H9 (cell line): ENCODE results near the gene RNF217. TPM values are rescaled to one million over a fixed set of nuclear protein-coding genes. Genes with fewer than 3 reads are reported as not detected.
"Not testable (repeated sequence)": the region's sequence is repeated elsewhere in the genome, so short reads cannot be mapped to it uniquely, and the experiment has no call there.

Experiments
- DNase-seq: peaks from one replicate; pipeline ENCODE4 v3.0.0-alpha.2; 2017
- H2AFZ ChIP-seq: one replicate; pipeline ENCODE4 v1.6.1; 2013; ENCODE audit warnings: mild to moderate bottlenecking, low read length, control low read depth, moderate library complexity
- H2AK5ac ChIP-seq: 2 replicates; pipeline ENCODE4 v1.6.1; 2013; ENCODE audit warnings: low read length, control low read depth, mixed read lengths; ENCODE audit not compliant: insufficient read length
- H2BK120ac ChIP-seq: one replicate; pipeline ENCODE4 v1.6.1; 2013; ENCODE audit warnings: low read depth, mild to moderate bottlenecking, low read length, control low read depth, inconsistent platforms; ENCODE audit not compliant: poor library complexity, severe bottlenecking
- H2BK12ac ChIP-seq: 2 replicates; pipeline ENCODE4 v1.6.1; 2013; ENCODE audit warnings: low read length, control low read depth, mixed read lengths, low read depth; ENCODE audit not compliant: insufficient read length
- H2BK15ac ChIP-seq: 2 replicates; pipeline ENCODE4 v1.6.1; 2013; ENCODE audit warnings: low read depth, low read length, control low read depth
- H2BK20ac ChIP-seq: one replicate; pipeline ENCODE4 v1.6.1; 2013; ENCODE audit warnings: low read depth, mild to moderate bottlenecking, low read length, control low read depth, inconsistent platforms; ENCODE audit not compliant: poor library complexity, severe bottlenecking
- H2BK5ac ChIP-seq: 2 replicates; pipeline ENCODE4 v1.6.1; 2013; ENCODE audit warnings: low read length, control low read depth, mixed read lengths; ENCODE audit not compliant: insufficient read length
- H3K14ac ChIP-seq: 2 replicates; pipeline ENCODE4 v1.6.1; 2013; ENCODE audit warnings: low read length, control low read depth; ENCODE audit not compliant: insufficient read depth
- H3K18ac ChIP-seq: 2 replicates; pipeline ENCODE4 v1.6.1; 2013; ENCODE audit warnings: low read depth, mild to moderate bottlenecking, mixed read lengths, low read length, control low read depth; ENCODE audit not compliant: insufficient read length
- H3K23ac ChIP-seq: 2 replicates; pipeline ENCODE4 v1.6.1; 2013; ENCODE audit warnings: low read length, control low read depth, mixed read lengths, low read depth; ENCODE audit not compliant: insufficient read length
- H3K23me2 ChIP-seq: 2 replicates; pipeline ENCODE4 v1.6.1; 2013; ENCODE audit warnings: low read depth, mild to moderate bottlenecking, mixed read lengths, low read length, control low read depth; ENCODE audit not compliant: insufficient read length, poor library complexity, severe bottlenecking
- H3K27ac ChIP-seq: 2 replicates; pipeline ENCODE4 v1.5.1; 2013; ENCODE audit warnings: low read length, control low read depth, mixed read lengths, low read depth; ENCODE audit not compliant: insufficient read length
- H3K27me3 ChIP-seq: 2 replicates; pipeline ENCODE4 v1.6.1; 2013; ENCODE audit warnings: low read length, control low read depth, inconsistent platforms; ENCODE audit not compliant: insufficient read depth
- H3K4ac ChIP-seq: 2 replicates; pipeline ENCODE4 v1.6.1; 2013; ENCODE audit warnings: low read depth, mild to moderate bottlenecking, control low read depth, inconsistent platforms, low read length, moderate library complexity
- H3K4me1 ChIP-seq: 2 replicates; pipeline ENCODE4 v1.6.1; 2013; ENCODE audit warnings: low read length, control low read depth, inconsistent platforms; ENCODE audit not compliant: insufficient read depth
- H3K4me2 ChIP-seq: 2 replicates; pipeline ENCODE4 v1.6.1; 2013; ENCODE audit warnings: low read length, control low read depth, mixed read lengths; ENCODE audit not compliant: insufficient read length, insufficient read depth
- H3K56ac ChIP-seq: 2 replicates; pipeline ENCODE4 v1.6.1; 2013; ENCODE audit warnings: low read depth, mild to moderate bottlenecking, mixed read lengths, low read length, control low read depth; ENCODE audit not compliant: insufficient read length
- H3K79me1 ChIP-seq: 2 replicates; pipeline ENCODE4 v1.6.1; 2013; ENCODE audit warnings: low read depth, mild to moderate bottlenecking, moderate library complexity, low read length, control low read depth, inconsistent platforms; ENCODE audit not compliant: insufficient read depth, poor library complexity, severe bottlenecking
- H3K79me2 ChIP-seq: 2 replicates; pipeline ENCODE4 v1.6.1; 2013; ENCODE audit warnings: low read length, control low read depth, inconsistent platforms; ENCODE audit not compliant: insufficient read depth
- H3K9ac ChIP-seq: 2 replicates; pipeline ENCODE4 v1.6.1; 2013; ENCODE audit warnings: low read length, control low read depth, mixed read lengths; ENCODE audit not compliant: insufficient read length; ENCODE audit errors: extremely low read depth
- H3K9me3 ChIP-seq: one replicate; pipeline ENCODE4 v1.6.1; 2013; ENCODE audit warnings: low read depth, low read length, inconsistent platforms; ENCODE audit not compliant: control insufficient read depth
- H3T11ph ChIP-seq: one replicate; pipeline ENCODE4 v1.6.1; 2013; ENCODE audit warnings: mild to moderate bottlenecking, low read length, control low read depth, inconsistent platforms
- H4K20me1 ChIP-seq: one replicate; pipeline ENCODE4 v1.6.1; 2013; ENCODE audit not compliant: control insufficient read depth, insufficient read length, insufficient read depth
- H4K5ac ChIP-seq: 2 replicates; pipeline ENCODE4 v1.6.1; 2013; ENCODE audit warnings: low read depth, mild to moderate bottlenecking, mixed read lengths, low read length, control low read depth; ENCODE audit not compliant: insufficient read length
- H4K8ac ChIP-seq: replicated peaks from 2 replicates; pipeline ENCODE4 v1.6.1; 2013; ENCODE audit warnings: low read length, control low read depth, mixed read lengths, low read depth; ENCODE audit not compliant: insufficient read length
- H4K91ac ChIP-seq: 2 replicates; pipeline ENCODE4 v1.6.1; 2013; ENCODE audit warnings: low read depth, mild to moderate bottlenecking, moderate library complexity, mixed read lengths, low read length, control low read depth; ENCODE audit not compliant: insufficient read length
- H3K27ac Mint-ChIP-seq, 3 experiments: 2 replicates in 2 of 3; 3 replicates in 1 of 3; pipeline ENCODE4 v1.8.0; 2020 to 2021; ENCODE audit warnings: mixed read lengths in 3 of 3, mild to moderate bottlenecking in 1 of 3, moderate library complexity in 1 of 3
- H3K27me3 Mint-ChIP-seq: 2 replicates; pipeline ENCODE4 v1.8.0; 2021; ENCODE audit warnings: low read depth, mild to moderate bottlenecking, moderate library complexity, mixed read lengths
- H3K36me3 Mint-ChIP-seq, 3 experiments: 2 replicates in 2 of 3; 3 replicates in 1 of 3; pipeline ENCODE4 v1.8.0; 2020 to 2021; ENCODE audit warnings: low read depth in 3 of 3, mixed read lengths in 3 of 3; ENCODE audit not compliant: insufficient read depth in 1 of 3
- H3K4me1 Mint-ChIP-seq, 2 experiments: 2 replicates each; pipeline ENCODE4 v1.8.0; 2020; ENCODE audit warnings: mixed read lengths in 2 of 2
- H3K4me3 Mint-ChIP-seq, 2 experiments: 2 replicates in 1 of 2; 3 replicates in 1 of 2; pipeline ENCODE4 v1.8.0; 2020 to 2021; ENCODE audit warnings: mild to moderate bottlenecking in 2 of 2, mixed read lengths in 2 of 2, moderate library complexity in 1 of 2
- H3K9me3 Mint-ChIP-seq, 2 experiments: 2 replicates in 1 of 2; 3 replicates in 1 of 2; pipeline ENCODE4 v1.8.0; 2020; ENCODE audit warnings: mild to moderate bottlenecking in 2 of 2, mixed read lengths in 2 of 2, moderate library complexity in 1 of 2
- CTCF ChIP-seq: fragments of 200-600 bp; sonication (generic); conservative IDR thresholded peaks from 3 replicates; pipeline ENCODE4 v1.8.0; 2021; ENCODE audit warnings: antibody characterized with exemption, mild to moderate bottlenecking
- WGBS: extraction: QIAGEN DNeasy Blood & Tissue Kit; methylation state at CpG from one replicate; pipeline ENCODE4 v1.1.7; 2013; ENCODE audit warnings: missing lambda C conversion rate, low lambda C conversion rate, mixed read lengths; ENCODE audit not compliant: insufficient read length; ENCODE audit errors: extremely low coverage; 5-methylcytosine and 5-hydroxymethylcytosine counted together
- total RNA-seq: library from RNA; stranded (reverse); gene quantifications from 2 replicates; pipeline ENCODE4 v1.2.1, GENCODE V29; 2021

The RNF217 gene
- total RNA-seq, 1 experiment from 2014 or later: 9.6 TPM

- no peak overlapping the region for H2BK5ac ChIP-seq
- no peak overlapping the region for H4K8ac ChIP-seq
- no peak for TF ChIP-seq CTCF
- no peak overlapping the region for H3K9ac ChIP-seq
- Mint-ChIP-seq H3K9me3 (no peaks in the 10 kb centered on the region; a peak in 2 of 5 replicates), H3K27ac (no peak overlapping the region), H3K4me1 (peaks cover 25 to 34% of the 10 kb centered on the region in 2 experiments), H3K4me3 (no peak overlapping the region; a peak in 1 of 5 replicates), H3K27me3 (peaks cover 21% of the 10 kb centered on the region), H3K36me3 (peaks cover 0 to 5% (median 3%) of the 10 kb centered on the region in 3 experiments; a peak in 4 of 7 replicates)
- no peak overlapping the region for H2BK15ac ChIP-seq
- H3K4me2 ChIP-seq: peak overlapping the region; percentile 14
- no peak overlapping the region for H2AK5ac ChIP-seq
- no peaks in the 10 kb centered on the region for H3K79me2 ChIP-seq
- H2BK120ac ChIP-seq: no peak overlapping the region
- H3K4ac ChIP-seq: no peak overlapping the region
- WGBS: no CpG with 5 or more reads among the region's 3 CpGs
- H3K14ac ChIP-seq: no peak overlapping the region
- no peak overlapping the region for H2BK12ac ChIP-seq
- peaks cover 3% of the 10 kb centered on the region; the same call in 1 of the 2 replicates for H3K4me1 ChIP-seq
- H3K9me3 ChIP-seq: no peaks in the 10 kb centered on the region
- no peak overlapping the region for H3K23ac ChIP-seq
- H3K18ac ChIP-seq: no peak overlapping the region
- H4K5ac ChIP-seq: no peak overlapping the region
- no peak overlapping the region for H3K27ac ChIP-seq
- H4K20me1 ChIP-seq: no peaks in the 10 kb centered on the region
- no peak overlapping the region for H3T11ph ChIP-seq
- no peaks in the 10 kb centered on the region for H3K79me1 ChIP-seq
- peaks cover 9% of the 10 kb centered on the region for H3K23me2 ChIP-seq
- DNase-seq: no peak
- H4K91ac ChIP-seq: no peak overlapping the region
- H3K27me3 ChIP-seq: no peaks in the 10 kb centered on the region
- H2BK20ac ChIP-seq: no peak overlapping the region
- no peak overlapping the region for H3K56ac ChIP-seq
- no peak overlapping the region for H2AFZ ChIP-seq
Measured at GRCh38 chr6:124964764-124965105, 2.5 kb downstream of the RNF217 start.

- not testable (repeated sequence) for H3K4ac ChIP-seq, H3K4me2 ChIP-seq, H3K14ac ChIP-seq, H4K8ac ChIP-seq, H3K23me2 ChIP-seq, H2BK120ac ChIP-seq, H3K9me3 ChIP-seq, H3K79me1 ChIP-seq, H3T11ph ChIP-seq, H2BK15ac ChIP-seq, H2AK5ac ChIP-seq, H3K36me3 Mint-ChIP-seq, H2BK5ac ChIP-seq, H3K27ac ChIP-seq, H2BK20ac ChIP-seq, H3K56ac ChIP-seq, H4K20me1 ChIP-seq, H3K79me2 ChIP-seq, H3K27me3 ChIP-seq, H3K27ac Mint-ChIP-seq, H3K18ac ChIP-seq, H3K4me1 ChIP-seq, DNase-seq, H3K4me3 Mint-ChIP-seq, H4K5ac ChIP-seq, H3K9me3 Mint-ChIP-seq, H2BK12ac ChIP-seq, H4K91ac ChIP-seq, H3K9ac ChIP-seq, H2AFZ ChIP-seq, H3K23ac ChIP-seq
- Mint-ChIP-seq H3K27me3 (peaks cover 17% of the 10 kb centered on the region), H3K4me1 (peaks cover 25 to 34% of the 10 kb centered on the region in 2 experiments)
- WGBS: no CpG with 5 or more reads among the region's 3 CpGs
Measured at GRCh38 chr6:124965424-124965850, 3.2 kb downstream of the RNF217 start.
